H1 (cell line): ENCODE results near the gene CEP192. TPM values are rescaled to one million over a fixed set of nuclear protein-coding genes. Genes with fewer than 3 reads are reported as not detected.

Experiments
- ASH2L ChIP-seq: fragments of 200-600, 300-600 bp; sonication (generic); IDR thresholded peaks from one replicate; pipeline ENCODE4 v1.7.1; 2017; ENCODE audit warnings: low read length
- KDM5A ChIP-seq: fragments of 200-600 bp; IDR thresholded peaks from 2 replicates; pipeline ENCODE4 v1.7.1; 2012; ENCODE audit warnings: mild to moderate bottlenecking, low read length, inconsistent platforms, mixed read lengths
- SUZ12 ChIP-seq: fragments of 200-600 bp; sonication (generic); IDR thresholded peaks from 2 replicates; pipeline ENCODE4 v1.6.1; 2012; ENCODE audit warnings: mild to moderate bottlenecking, inconsistent platforms, low read length, moderate library complexity, mixed read lengths
- YY1 ChIP-seq: IDR thresholded peaks from 2 replicates; pipeline ENCODE4 v1.6.1; 2011; ENCODE audit warnings: low read depth, mild to moderate bottlenecking, low read length
- polyA plus RNA-seq, 7 experiments: library from polyadenylated mRNA; depleted of rRNA in 3 of 7; stranded (reverse) in 5 of 7; unstranded in 2 of 7; fragments of >200 nt in 5 of 7; fragments of 200-250 nt in 2 of 7; gene quantifications; 1 replicate in 5 of 7; 2 replicates in 1 of 7; 4 replicates in 1 of 7; pipeline versions ENCODE4 v1.2.1 to v1.2.3, GENCODE V29; 2011 to 2013; ENCODE audit warnings: missing spikeins in 2 of 7, mixed read lengths in 2 of 7
- total RNA-seq: library from RNA; stranded (reverse); fragmentation: NEBNext Ultra II Directional; extraction: Animal tissue kit (Norgen Biotek cat#: 25700); gene quantifications from 2 replicates; pipeline ENCODE4 v1.2.1, GENCODE V29; 2021

CEP192 gene
- total and polyA plus RNA-seq, 2 of the 8 experiments (the other 6 are each of a cell fraction or from before 2014, with no cell fraction given), result 13.4 to 23.1 TPM

DNA sequence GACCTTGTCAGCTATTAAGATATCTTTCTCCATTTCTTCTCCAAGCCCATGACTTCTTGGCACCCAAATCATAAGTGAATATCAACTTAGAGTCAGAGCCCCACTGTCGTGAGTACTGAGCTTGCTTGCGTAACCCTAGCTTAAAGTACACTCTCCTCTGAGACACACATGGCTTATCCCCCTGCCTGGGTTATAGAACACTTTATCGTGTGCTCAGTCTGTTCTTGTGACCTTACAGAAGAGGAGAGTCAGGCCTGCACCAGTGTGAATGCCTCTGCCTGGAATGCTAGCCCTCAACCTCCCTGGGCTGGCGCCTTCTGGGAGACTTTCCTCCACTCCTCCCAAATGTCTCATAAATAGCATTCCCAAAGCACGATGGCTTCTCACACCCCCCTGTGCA lies 79.3 kb downstream of the CEP192 start (continued):
- TF ChIP-seq YY1, result no peak
- no peak for TF ChIP-seq SUZ12
- TF ChIP-seq ASH2L, result no peak
- no peak for TF ChIP-seq KDM5A
